Astrocyte of the hippocampus (primary cell): Measurements from ENCODE around the gene DDX54.

Experiments used
- DNase-seq: peaks from one replicate; pipeline ENCODE4 v3.0.0; 2011; ENCODE audit warnings: low read depth, low spot score

DDX54 gene, protein sequence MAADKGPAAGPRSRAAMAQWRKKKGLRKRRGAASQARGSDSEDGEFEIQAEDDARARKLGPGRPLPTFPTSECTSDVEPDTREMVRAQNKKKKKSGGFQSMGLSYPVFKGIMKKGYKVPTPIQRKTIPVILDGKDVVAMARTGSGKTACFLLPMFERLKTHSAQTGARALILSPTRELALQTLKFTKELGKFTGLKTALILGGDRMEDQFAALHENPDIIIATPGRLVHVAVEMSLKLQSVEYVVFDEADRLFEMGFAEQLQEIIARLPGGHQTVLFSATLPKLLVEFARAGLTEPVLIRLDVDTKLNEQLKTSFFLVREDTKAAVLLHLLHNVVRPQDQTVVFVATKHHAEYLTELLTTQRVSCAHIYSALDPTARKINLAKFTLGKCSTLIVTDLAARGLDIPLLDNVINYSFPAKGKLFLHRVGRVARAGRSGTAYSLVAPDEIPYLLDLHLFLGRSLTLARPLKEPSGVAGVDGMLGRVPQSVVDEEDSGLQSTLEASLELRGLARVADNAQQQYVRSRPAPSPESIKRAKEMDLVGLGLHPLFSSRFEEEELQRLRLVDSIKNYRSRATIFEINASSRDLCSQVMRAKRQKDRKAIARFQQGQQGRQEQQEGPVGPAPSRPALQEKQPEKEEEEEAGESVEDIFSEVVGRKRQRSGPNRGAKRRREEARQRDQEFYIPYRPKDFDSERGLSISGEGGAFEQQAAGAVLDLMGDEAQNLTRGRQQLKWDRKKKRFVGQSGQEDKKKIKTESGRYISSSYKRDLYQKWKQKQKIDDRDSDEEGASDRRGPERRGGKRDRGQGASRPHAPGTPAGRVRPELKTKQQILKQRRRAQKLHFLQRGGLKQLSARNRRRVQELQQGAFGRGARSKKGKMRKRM

DNA sequence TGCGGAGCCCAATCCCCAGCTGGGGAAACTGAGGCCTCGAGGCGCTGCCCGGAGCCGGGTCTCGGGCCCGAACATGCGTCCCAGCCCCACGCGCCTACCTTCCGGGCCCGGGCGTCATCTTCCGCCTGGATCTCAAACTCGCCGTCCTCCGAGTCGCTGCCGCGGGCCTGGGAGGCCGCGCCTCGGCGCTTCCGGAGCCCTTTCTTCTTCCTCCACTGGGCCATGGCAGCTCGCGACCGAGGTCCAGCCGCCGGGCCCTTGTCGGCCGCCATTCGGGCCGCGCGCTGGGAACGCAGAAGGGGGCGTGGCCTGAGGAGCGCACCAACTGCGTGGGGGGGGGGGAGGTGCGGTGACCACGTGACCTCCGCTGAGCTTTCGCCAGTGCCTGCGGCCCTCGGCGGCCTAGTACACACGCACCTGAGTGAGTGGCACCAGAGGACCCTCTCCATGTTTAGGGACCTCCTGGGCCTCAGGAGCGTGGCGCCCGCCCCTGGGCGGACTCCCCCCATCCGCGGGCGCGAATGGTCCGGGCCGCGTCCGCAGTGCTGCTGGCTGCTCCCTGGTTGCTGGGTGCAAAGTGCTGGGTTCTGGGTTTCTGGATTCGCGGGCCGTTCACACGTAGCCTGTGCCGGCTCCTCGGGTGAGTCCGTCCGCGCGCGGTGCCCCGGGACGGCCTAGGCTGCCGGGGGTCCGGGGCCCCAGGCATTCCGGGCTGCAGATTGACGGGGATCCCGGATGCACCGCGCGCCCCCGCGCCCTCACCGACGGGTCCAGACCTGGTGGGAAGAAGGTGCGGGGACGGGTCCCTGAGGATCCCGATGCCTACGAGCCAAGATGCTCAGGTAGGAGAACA lies at the start of gene DDX54, which contains the start of gene RITA1:
DDX54 (minus strand) TSS at position 299 of the 853 bp plus-strand sequence; CDS start at position 272, 27 bp downstream.
RITA1 (plus strand) TSS at position 542 of the 853 bp plus-strand sequence. CDS start 1,026 bp downstream, outside the sequence.
- peak; percentile 90 for DNase-seq

DNA sequence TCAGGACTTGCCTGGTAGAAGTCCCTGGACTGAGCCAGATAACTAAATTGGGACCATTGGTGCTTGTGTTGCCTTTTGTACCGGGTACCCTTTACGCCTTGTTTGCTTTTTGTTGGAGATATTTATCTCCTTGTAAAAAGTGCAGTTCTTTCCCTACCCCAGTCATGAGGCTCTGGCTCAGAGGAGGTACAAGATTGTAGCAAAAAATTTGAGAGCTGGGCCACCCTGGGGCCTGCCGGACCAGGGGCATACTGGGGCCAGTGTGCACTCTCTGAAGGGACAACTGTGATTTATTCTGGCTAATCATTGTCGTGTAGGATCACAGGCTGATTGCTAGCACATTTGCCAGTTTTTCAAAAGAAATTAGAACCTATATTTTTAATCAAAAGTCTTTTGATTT lies 49.2 kb upstream of the DDX54 start:
- no peak for DNase-seq

DNA sequence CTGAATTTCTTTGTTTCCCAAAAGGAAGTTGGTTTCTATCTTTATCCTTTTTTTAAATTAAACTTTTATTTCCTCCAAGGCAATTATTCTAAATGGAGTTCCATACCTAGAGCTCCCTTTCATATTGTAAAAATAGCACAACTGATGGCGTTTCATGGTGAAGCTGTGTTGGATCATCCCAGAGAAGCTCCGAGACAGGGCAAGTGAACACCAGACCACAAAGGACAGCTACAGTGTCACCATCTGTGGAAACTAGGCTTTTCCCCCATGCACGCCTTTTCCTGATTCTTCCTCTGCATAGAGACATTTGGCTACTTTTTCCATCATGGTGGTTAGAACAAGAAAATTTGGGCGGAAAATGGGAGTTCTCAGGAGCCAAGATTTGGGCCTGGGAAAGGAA lies 48.7 kb upstream of the DDX54 start:
- DNase-seq = no peak

DNA sequence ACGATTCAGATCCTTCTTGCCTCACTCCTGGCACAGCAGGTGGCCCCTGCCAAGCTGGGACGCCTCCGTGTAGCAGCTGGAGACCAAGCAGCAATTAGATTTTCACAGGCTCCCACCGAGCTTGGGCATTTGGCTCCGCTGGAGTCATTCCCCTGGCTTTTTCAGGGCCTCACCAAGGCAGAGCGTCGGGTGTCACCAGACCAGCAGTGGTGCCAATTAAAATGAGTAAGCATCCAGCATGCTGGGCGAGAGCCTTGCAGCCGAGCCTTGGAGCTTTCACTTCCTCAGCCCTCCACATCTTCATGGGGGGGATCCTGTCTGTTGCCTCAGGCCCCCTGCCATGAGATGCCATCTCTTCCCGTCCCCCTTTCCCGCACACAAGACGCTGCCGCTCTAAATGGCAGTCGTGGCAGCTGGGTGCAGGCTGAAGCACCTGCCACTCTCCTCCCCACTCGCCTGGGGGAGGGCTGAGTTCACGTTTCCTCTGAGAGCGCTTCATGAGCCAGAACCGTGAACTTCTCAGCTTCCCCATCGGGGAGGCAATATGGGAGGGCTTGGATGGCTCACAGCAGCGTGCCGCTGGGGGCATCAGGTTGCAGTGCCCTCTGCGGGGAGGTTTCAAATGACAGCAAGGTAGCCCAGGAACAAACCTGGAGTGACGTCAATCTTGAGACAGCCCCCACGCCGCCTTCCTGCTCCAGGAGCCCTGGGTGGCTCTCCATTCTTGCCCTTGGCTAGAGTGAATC lies 47.7 kb upstream of the DDX54 start:
- peak; percentile 91 for DNase-seq

DNA sequence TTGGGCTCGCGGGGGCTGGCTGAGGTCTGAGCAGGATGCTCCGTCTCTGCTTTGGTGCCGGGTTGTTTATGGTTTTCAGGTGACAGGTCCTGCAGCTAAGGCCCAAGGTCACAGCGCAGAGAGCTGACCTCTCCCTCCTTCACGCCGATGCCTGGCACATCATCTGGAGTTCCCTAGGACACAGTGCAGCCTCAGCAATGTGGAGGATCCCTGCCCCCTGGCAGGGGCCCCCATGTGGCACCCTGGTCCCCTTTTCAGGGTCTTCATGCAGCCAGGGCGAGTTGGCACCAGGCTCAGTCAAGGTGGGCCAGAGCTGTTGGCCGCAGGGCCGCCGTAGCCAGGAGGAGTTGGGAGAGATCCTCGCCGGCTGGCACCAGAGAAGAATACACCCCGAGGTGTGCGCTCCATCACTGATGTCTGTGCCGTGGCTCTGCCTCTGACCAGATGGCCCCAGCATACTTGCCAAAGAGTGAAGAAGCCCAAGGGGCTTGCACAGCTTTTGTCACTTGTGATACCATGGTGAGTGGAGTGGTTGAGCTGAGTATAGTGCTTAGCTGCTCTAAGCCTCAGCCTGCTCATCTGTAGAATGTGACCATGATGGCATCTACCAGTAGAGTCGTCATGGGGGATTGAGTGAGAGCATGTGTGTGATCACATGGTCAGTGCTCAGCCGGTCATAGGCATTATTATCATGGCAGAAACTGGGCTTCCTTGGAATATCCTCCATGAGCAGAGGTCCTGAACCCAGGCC lies 47.0 kb upstream of the DDX54 start:
- DNase-seq = no peak

DNA sequence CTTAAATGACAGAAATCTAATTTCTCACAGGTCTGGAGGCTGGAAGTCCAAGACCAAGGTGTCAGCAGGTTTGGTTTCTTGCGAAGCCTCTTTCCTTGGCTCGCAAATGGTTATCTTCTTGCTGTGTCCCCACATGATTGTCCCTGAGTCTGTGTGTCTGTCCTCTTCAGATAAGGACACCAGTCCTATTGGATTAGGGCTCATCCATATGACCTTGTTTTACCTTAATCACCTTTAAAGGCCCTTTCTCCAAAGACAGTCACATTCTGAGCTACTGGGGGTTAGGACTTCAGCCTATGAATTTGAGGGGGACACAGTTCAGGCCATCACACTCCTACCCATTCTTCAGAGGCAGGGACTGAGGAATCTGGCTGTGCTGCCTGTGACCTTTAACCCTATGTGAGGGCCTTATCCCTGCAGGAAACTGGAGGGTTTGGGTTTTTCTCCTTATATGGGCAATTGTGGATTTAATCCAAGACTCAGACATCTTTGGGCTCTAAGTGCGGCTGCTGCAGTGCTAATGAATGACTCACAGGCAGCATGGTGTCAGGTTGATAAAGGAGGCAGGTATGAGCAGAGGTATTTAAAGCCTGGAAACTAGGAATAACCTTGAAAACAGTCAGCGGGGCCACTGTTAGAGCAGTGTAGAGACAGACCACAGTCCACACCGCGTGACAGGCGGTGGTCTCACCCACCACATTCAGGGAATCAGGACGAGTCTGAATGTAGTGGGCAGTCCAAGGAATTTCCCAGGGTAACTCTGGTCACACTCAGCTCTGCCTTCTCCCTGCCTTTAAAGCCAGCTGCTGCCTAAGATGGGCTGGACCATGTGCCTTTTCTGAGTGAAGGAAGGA lies 46.2 kb upstream of the DDX54 start:
- DNase-seq = peak; percentile 93

DNA sequence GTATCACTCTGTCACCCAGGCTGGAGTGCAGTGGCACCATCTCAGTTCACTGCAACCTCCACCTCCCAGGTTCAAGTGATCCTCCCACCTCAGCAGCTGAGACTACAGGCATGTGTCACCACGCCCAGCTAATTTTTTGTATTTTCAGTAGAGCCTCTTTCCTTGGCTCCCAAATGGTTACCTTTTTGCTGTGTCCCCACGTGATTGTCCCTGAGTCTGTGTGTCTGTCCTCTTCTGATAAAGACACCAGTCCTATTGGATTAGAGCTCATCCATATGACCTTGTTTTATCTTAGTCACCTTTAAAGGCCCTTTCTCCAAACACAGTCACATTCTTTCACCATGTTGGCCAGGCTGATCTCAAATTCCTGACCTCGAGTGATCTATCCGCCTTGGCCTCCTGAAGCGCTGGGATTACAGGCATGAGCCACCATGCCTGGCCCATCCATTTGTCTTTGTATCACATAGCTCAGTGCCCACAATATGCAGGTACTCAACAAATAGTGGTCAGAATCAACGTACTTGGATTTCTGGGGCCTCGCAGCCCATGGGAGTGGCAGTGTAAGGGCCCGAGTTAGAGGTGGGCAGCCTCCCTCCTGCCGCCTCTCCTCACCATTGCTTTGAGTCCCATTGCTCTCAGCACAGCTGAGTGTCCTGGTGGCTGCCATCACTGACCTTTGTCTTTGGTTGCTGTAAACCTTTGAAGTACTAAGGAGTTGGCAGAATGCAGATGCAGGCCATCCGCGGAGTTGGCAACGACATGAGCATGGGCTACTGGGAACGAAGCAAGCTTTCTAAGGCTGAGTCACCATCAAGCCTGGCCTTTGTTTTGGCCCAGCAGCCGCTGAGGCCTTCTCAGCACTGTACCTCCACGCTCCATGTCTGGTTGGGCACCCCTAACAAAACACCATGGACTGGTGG lies 45.3 kb upstream of the DDX54 start:
- DNase-seq = peak; percentile 62

DNA sequence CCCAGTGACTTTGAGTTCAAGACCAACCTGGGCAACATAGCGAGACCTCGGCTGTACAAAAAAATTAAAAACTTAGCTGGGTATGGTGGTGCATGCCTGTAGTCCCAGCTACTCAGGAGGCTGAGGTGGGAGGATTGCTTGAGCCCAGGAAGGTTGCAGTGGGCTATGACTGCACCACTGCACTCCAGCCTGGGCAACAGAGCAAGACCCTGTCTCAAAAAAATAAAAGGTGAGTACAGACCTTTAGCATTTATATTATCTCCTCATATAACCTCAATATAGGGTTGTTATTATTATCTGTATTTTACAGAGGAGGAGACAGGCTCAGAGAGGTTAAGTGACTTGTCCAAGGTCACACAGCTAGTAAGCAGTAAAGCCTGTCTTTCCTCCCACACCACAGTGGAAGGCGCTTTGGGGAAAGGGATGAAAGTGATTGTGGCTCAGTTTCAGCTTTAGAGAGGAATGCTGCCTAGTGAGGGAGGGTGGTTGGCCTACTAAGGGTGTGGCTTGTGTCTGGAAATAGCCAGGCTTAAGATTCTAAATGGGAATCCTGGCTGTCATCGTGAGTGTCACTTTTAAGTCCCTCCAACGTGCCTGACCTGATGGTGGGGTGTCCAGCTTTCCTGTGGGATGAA lies 43.2 kb upstream of the DDX54 start:
- no peak for DNase-seq

DNA sequence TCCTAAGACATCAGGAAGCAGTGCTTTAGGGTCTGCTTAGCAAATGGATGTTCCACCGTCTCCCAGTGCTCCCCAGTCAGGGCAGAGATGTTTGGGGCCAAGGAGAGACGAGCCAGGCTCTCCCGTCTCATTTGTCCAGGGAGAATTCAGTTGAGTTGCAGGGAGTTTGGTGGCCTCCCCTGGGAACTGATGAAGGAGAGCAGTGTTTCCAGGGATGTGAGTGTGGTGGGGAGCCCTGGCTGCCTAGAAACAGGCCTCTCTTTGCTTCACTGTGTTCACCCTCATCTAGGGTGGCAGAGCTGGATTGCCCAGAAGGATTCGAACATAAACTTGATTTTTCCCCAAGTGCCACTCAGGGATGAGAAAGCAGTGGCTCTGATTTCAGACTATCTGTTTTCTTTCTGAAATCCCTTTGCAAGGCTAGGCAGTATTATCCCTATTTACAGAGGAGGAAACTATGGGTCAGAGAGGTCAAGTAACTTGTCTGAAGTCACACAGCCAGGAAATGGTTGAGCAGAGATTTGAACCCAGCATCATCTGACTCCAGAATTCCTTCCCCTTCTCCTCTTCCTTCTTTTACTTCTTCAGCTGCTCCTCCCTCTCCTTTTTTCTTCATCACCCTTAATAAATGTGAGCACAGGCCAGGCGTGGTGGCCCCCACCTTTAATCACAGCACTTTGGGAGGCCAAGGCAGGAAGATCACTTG lies 42.6 kb upstream of the DDX54 start:
- no peak for DNase-seq

DNA sequence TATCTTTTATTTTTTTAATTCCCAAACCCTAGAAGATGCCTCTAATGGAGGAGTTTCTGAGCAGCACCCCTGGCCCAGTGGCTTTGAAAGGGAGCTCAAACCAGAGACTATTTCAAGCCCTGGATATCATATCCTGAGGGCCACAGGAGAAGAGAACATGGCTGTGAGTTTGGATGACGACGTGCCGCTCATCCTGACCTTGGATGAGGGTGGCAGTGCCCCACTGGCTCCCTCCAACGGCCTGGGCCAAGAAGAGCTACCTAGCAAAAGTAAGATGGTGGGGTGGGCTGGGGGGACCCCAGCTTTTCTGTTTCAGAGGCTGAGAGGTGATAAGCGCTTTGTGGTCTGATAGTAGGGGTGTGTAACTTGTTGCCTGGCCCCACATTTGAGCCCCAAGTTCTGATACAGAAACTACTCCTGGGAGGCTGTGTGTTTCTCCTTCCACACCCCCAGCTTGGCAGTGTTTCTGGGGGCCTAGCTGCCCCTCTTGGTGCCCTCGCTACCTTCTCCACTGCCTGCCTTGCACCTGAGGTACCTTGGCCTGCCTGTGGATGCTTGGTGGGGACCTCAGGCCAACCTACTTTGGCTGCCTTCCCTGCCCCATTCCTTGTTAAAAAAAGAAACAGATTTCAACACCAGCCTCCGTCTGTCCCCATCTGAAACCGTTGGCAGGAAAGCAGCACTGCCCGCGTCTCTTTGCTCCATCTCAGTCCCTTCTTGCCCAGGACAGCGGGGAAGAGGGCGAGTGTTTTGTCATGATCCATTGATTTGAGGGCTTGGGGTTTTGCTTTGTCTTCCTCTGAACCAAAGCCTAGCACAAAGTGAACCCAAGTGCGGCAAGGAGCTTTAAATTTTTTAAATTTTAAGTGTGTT lies 41.7 kb upstream of the DDX54 start:
- DNase-seq = no peak

DNA sequence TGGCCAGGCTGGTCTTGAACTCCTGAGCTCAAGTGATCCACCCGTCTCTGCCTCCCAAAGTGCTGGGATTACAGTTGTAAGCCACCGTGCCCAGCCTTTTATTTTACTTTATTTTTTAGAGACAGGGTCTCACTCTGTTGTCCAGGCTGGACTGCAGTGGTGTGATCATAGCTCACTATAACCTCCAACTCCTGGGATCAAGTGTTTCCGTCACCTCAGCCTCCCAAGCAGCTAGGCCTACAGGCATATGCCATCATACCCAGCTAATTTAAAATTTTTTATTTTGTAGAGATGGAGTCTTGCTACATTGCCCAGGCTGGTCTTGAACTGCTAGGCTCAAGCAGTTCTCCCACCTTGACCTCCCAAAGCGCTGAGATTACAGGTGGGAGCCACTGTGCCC lies 39.7 kb upstream of the DDX54 start:
- DNase-seq = no peak

DNA sequence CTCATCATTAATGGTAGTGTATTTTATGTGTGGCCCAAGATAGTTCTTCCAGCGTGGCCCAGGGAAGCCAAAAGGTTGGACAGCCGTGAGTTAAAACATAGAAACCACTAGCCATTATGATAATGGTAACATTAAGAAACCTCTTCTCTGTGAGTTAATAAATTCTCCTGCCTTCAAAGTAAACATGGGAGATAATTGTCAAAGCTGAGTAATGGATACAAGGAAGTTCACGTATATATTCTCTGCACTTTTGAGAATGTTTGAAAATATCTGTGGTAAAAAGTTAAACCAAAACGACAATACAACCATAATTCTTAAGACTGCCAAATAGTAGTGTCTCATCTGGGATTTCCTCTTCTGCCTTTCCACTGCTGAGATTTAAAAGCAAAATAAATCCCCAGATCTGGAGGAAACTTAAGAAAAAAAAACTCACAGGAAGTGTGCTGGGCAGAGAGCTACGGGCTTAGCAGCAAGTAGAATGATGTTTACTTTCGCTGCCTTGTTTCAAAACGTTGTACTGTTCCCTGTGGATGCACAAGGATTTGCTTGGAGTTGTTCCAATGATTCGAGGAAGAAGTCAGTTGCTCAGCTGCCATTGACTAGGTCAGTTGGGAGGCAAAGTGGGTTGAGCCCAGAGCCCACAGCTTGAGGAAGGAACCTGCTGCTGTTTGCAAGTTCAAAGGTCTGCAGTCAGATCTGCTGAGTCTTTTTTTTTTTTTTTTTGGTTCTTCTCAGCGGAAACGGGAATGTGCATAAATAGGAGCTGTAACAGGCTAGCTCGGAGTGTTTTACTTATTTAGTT lies 37.7 kb upstream of the DDX54 start:
- DNase-seq = peak; percentile 74

DNA sequence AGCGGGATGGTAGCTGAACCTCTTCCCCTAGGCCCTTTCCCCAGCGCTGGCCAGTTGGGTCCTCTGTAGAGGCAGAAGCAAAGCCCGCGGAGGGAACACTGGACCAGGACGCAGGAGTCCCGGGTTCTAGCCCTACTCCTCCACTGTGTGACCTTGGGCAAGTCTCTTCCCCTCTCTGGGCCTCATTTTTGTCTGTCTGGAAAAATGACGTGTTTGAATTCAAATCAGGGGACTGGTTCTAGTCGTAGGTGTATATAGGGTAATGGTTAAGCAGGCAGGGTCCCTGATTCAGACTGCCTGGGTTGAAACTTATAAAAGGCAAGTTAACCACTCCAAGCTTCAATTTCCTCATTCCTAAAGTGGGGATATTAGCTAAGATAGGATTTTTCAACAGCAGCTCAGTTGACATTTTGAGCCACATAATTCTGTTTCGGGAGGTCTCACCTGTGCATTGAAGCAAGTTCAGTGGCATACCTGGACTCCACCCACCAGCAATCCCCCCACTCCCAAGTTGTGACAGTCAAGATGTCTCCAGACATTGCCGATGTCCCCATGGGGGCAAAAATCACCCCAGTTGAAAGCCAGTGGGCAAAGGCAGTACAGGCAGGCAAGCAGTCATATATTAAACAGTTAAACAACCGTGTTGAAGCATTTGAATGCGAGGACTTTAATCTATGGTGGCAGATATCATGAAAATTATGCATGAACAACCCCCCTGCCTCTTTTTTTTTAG lies 36.9 kb upstream of the DDX54 start:
- no peak for DNase-seq

DNA sequence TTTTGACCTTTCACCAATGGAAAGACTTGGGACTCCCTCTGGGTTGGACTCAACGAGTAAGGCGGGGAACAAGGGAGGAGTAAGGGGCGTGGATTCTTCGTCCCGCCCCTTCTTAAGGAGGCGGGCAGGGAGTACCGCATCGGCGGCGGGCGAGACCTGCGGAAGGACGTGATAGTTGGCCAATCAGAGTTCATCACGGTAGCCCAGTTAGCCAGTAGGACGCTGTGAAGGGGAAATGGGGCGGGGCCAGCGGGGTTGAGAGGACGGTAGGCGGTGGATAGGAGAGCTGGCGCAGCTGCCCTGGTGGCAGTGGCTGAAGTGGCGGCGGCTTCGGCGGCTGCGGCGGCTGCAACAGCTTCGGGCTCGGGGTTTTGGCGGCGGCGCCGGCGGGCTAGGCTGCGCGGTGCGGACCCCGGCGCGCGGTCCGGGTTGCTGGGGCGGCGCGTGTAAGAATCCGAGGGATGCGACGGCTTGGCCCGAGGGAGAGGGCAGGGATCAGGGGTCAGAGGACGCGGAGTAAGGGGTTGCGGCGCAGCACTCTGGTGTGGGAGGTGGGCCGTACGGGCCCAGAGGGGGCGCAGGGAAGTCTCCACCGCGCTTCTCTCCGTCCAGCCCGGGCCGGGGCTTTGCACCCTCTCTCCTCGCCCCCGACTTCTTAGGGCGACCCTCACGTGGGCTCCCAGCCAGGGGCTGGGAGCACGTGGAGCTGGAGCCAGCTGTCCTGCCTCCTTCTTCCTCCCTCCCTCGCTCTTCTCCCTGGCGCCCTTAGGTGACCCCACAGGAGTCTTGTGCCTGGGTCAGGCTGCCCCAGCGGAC lies 36.1 kb upstream of the DDX54 start, which contains the start of gene TPCN1:
TPCN1 (plus strand) TSS at position 284 of the 816 bp plus-strand sequence. CDS start 5,389 bp downstream, outside the sequence.
- peak; percentile 100 for DNase-seq
